CD4-positive, alpha-beta T cell treated with Interleukin-17A for 1 hour (primary cell): ENCODE data around the gene ZG16.
A peak's percentile ranks its signal among the peaks of the same experiment; 100 is the strongest.
"Not testable (repeated sequence)": the region's sequence is repeated elsewhere in the genome, so short reads cannot be mapped to it uniquely, and the experiment has no call there.

ENCODE experiments used
- DNase-seq: peaks from one replicate; pipeline ENCODE4 v3.0.0-alpha.2; 2020

ZG16 gene

DNA sequence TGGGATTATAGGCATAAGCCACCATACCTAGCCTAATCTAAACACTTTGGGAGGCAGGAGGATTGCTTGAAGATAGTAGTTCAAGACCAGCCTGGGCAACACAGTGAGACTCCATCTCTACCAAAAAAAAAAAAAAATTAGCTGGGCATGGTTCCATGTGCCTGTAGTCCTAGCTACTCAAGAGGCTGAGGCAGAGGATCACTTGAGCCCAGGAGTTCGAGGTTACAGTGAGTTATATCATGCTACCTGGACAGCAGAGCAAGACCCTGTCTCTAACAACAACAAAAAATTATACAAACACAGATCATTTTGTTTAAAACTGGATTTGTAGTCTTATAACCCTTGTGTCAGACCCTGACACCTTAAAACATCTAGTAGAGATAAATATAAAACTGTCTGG lies 24.5 kb upstream of the ZG16 start:
- DNase-seq, result no peak

DNA sequence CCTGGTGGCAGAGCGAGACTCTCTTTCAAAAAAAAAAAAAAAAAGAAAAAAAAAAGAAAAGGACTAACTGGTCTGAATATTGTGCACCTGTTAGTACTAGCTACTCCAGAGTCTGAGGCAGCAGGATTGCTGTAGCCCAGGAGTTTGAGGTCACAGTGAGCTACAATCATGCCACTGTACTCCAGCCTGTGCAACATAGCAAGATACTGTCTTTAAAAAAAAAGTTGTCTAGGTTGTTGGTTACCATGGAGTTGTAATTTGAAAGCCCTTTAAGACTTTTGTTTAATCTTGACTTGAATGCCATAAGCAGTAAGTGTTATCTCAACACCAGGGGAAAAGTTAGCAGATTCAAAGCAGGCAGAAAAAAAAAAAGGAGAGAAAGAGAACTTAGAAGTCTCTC lies 21.4 kb upstream of the ZG16 start:
- DNase-seq, result no peak

DNA sequence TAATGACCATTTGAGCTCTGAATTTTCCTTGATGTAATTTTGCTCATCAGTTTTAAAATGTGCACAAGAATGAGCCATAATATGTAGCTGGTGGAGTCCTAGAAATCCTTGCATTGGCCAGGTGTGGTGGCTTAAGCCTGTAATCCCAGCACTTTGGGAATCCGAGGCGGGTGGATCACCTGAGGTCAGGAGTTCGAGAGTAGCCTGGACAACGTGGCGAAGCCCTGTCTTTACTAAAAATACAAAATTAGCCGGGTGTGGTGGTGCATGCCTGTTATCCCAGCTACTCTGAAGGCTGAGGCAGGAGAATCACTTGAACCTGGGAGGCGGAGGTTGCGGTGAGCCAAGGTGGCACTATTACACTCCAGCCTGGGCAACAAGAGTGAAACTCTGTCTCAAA lies 21.0 kb upstream of the ZG16 start:
- not testable (repeated sequence) for DNase-seq

DNA sequence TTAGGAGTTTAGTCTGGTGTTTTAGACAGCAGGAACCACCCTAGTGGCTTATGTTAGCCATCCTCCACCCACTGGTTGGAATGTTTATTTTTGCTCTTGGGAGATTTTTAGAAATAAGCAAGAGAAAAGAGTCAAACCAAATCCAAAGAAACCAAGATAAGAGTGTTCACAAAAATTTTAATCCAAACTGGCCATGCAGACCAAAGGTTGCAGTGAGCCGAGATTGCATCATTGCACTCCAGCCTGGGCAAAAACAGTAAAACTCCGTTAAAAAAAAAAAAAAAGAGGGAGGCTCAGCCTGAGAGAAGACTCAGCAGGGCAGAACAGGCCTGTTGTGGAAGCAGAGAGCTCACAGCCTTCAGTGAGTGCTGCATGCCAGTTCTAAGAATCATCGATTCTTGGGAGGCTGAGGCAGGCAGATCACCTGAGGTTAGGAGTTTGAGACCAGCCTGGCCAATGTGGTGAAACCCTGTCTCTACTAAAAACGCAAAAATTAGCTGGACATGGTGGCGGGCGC lies 20.0 kb upstream of the ZG16 start:
- no peak for DNase-seq

DNA sequence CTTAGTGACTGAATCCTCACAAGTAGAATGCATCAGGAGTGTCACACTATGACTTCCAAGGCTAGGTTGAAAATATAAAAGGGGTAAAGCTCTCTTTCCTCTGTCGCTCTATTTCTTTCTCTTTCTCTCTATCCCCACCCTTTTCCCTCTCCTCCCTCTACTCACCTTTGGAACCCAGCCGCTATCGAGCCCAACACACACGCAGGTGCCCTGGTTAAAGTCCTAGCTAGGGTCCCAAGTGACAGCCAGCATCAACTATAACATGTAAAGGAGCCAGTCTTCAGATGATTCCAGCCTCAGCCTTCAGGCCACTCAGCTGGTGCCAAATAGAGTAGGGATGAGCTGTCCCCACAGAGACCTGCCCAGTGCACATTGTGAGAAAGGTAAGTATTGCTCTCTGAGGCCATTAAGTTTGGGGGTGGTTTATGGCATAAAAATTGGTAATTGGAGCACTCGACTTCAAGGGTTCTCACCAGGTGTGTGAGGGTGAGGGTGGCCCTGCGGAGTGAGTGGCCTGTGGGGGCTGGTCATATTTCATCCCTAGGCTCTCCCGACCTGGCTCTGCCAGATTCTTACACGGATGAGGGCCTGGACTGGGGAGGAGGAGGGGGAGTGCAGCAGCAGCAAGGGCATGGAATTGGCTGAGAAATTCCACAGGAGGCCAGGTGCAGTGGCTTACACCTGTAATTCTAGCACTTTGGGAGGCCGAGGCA lies 17.3 kb upstream of the ZG16 start:
- no peak for DNase-seq

DNA sequence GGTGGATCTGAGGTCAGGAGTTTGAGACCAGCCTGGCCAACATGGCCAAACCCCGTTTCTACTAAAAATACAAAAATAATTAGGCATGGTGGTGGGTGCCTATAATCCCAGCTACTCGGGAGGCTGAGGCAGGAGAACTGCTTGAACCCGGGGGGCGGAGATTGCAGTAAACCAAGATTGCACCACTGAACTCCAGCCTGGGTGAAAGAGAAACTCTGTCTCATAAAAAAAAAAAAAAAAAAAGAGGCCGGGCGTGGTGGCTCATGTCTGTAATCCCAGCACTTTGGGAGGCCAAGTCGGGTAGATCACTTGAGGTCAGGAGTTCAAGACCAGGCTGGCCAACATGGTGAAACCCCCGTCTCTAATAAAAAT lies 16.8 kb upstream of the ZG16 start:
- DNase-seq, result not testable (repeated sequence)

DNA sequence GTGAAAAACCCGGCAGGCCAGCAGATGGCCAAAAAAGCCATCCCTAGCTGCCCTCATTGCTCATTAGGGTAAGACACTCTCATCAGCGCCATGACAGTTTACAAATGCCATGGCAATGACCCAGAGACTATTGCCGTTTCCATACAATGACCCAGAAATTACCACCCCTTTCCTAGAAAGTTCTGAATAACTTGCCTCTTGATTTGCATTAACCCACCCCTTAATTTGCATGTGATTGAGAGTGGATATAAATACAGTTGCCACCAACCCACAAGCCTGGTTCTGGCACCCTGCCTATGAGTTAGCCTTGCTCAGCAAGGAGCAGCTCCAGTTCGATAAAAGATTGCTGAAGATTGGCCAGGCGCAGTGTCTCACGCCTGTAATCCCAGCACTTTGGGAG lies 16.2 kb upstream of the ZG16 start:
- DNase-seq, result no peak

DNA sequence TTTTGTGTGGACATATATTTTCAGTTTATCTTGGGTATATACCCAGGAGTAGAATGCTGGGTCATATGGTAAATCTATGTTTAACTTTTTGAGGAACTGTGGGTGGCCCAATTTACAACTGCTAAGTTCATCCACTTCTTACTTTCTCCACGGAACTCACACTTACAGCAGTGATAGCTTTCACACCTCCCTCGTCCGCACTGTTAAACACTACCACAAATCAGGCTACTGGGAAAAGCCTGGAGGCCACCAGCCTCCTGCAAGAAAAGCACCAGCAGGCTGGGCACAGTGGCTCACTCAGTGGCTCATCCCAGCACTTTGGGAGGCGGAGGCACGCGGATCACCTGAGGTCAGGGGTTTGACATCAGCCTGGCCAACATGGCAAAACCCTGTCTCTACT lies 14.7 kb upstream of the ZG16 start:
- no peak for DNase-seq

DNA sequence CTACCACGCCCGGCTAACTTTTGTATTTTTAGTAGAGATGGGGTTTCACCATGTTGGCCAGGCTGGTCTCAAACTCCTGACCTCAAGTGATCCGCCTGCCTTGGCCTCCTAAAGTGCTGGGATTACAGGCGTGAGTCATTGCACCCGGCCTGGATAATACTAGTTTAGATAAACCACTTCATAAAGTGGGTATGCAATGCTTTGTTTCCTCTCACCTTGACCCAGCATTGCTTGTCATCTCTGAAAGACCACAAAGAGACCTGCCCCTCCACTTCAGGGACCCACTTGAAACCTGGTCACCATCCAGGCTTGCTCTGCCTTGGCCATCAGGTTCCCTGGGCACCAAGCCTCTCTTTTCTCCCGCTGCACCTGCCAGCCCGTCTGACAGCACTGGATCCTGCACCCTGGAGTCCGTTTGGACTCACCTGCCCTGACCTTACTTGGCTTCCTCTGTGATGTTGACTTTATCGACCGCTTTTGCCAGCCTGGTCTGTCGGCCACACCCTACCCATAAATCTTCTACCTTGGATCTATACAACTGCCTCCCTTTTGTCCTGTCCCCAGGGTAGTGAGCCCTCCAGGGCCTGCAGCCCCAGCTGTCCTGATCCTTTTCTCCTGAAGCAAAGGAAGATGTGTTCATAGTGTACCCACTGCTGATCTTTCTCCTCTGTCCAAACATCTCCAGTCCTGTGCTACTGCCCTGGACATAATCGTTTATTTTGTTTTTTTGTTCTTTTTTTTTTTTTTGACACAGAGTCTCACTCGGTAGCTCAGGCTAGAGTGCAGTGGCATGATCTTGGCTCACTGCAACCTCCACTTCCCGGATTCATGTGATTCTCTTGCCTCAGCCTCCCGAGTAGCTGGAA lies 12.7 kb upstream of the ZG16 start:
- no peak for DNase-seq

DNA sequence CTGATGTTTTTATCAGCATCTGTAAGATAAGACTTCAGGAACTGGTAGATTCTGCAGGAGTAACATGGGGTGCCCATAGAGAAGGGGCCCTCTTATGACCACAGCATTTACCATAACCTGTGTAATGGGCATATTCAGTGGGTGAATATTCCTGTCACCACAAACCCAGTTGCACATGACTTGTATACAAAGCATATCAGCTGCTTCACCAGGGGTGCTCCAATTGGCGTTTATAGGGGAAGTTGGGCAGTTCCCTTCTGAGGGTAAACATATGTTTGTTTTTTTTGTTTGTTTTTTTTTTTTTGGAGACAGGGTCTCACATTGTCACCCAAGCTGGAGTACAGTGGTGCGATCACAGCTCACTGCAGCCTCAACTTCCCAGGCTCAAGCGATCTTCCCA lies 11.5 kb upstream of the ZG16 start:
- DNase-seq, result no peak

DNA sequence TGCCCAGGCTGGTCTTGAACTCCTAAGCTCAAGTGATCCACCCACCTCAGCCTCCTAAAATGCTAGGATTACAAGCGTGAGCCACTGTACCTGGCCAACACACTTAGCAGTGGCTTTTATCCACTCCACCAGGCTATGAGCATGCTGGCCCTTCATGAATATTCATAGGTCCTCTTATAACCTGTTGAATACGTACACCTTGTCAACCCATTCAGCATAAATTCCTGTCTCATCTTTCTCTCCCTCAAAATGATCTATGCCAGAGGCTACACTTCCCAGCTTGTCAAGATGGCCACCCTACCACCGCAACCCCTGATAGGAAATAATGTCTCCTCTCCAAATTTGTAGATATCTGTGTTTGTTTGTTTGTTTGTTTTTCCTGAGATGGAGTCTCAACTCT lies 11.0 kb upstream of the ZG16 start:
- no peak for DNase-seq

DNA sequence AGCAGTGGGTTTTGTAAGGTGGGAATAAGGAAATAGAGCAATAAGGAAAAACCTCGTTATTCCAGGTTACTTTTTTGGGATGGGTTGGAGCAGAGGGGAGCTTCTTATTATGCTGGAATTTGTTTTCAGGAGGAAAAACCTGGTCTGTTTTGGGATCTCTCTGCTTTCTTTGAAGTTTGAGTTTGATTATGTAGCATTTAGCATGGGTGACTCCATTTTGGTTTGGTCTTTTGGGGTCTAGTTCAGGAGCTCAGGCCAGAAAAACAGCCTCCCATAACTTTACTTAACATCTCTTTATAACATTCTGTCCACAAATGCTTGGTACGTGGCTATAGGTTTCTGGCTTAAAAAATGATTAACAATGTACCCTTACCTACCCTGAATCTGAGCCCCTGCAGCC lies 8.5 kb upstream of the ZG16 start:
- no peak for DNase-seq

DNA sequence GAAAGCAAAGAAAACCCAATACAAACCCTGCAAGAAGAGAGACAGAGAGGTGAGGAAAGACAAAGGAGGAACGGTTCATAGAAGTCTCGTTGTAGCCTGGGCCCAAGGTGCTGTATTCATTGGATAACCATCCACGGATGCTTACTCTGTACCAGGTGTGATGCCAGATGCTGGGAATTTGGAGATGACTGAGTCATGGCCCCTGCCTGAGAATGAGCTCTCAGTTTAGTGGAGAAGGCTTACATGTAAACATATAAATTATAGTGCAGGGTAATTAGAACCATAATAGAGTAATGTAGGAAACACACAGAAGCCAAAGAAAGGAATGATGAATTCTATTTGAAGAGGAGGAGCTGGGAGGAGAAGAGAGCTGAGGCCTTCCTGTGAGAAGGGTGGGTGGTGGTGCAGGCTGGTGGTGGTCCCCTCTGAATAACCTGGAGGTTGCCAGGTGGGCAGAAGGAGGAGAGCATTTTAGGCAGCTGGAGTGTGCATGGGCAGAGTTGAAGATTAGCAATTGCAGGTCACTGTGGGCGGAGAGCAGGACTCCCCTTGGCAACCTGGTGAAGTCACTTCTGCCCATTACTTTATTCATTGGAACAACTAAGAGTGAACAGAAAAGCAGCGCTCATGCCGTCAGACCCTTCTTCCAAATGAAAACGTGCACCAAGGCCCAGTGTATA lies 7.7 kb upstream of the ZG16 start:
- no peak for DNase-seq

DNA sequence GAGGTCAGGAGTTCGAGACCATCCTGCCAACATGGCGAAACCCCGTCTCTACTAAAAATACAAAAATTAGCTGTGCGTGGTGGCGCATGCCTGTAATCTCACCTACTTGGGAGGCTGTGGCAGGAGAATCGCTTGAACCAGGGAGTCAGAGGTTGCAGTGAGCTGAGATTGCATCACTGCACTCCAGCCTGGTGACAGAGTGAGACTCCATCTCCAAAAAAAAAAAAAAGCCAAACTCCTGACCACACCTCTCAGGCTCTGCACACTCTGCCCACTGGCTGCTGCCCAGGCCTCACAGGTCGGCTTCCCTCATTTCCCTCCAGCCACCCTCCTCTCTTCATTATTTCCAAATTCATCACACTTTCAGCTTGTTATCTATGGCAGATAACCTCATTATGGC lies 5.7 kb upstream of the ZG16 start:
- DNase-seq, result not testable (repeated sequence)

DNA sequence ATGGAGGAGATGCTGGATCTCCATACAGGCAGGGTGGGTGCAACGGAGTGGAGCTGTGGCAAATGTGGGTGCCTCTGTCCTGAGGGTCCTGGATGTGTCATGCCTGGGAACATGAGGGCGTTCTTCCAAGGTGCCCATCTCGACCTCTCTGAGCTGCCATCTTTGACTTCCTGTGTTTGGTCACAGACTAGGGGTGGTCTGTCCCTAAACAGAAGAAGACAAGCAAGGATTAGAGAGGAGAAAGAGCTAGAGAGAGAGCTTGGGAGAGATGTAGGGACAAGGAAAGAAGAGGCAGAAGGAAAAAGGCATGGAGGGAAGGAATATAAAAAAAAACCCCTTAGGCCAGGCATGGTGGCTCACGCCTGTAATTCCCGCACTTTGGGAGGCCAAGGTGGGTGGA lies 3.3 kb upstream of the ZG16 start:
- no peak for DNase-seq

DNA sequence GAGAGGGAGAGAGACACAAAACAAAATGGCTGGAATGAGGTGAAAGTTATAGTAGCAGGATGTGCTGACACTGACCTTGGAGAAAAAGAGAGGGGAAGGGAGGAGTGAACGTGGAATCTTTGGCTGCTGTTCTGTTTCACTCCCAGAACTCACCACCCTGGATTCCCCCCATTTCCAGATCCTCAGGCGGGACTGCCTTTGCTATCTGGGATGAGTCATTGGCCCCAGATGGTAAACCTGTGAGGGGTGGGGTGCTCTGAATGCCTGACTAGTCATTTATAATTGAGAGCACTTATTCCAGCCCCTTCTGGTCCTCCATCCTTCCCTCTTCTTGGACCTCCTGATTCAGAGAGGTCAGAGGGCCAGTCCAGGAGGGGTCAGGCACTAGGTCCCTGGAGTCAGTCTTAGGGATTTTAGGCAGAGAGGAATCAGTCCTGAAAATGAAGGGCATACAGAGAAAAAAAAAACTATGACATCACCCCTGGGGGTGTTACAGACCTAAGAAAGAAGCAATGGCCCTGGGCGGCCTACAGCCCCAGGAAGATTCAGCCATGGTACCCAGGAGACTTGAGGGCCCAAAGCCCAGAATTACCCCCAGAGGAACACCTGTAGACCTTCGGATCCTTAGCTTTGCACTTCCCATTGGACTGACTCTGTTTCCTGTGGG lies 2.2 kb upstream of the ZG16 start:
- DNase-seq, result no peak

DNA sequence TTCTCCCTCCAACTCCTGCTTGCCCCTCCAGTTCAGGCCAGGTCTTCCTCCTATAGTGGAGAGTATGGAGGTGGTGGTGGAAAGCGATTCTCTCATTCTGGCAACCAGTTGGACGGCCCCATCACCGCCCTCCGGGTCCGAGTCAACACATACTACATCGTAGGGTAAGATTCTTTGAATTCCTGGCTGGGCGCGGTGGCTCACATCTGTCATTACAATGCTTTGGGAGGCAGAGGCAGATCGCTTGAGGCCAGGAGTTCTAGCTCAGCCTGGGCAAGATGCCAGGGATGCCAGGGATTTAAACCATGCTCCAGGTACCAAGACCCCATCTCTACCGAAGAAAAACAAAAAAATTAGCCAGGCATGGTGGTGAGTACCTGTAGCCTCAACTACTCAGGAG lies 1.4 kb downstream of the ZG16 start:
- no peak for DNase-seq

DNA sequence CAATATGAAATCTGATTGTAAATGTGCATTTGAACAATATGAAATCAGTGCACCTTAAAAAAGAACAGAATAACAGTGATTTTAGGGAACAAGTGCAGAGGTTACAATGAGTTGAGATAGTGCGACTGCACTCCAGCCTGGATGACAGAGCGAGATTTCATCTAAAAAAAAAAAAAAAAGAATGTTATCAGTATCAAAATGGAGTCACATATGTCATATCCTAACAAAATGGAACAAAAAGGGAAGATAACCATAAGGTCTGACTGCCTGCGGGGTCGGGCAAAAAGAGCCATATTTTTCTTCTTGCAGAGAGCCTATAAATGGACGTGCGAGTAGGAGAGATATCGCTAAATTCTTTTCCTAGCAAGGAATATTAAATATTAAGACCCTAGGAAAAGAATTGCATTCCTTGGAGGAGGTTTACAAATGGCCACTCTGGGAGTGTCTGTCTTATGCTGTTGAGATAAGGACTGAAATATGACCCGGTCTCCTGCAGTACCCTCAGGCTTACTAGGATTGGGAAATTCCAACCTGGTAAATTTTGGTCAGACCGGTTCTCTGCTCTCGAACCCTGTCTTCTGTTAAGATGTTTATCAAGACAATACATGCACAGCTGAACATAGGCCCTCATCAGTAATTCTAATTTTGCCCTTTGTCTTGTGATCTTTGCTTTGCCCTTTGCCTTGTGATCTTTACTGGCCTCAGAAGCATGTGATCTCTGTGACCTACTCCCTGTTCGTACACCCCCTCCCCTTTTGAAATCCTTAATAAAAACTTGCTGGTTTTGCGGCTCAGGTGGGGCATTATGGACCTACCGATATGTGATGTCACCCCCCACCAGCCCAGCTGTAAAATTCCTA lies 5.3 kb downstream of the ZG16 start:
- DNase-seq, result not testable (repeated sequence)

DNA sequence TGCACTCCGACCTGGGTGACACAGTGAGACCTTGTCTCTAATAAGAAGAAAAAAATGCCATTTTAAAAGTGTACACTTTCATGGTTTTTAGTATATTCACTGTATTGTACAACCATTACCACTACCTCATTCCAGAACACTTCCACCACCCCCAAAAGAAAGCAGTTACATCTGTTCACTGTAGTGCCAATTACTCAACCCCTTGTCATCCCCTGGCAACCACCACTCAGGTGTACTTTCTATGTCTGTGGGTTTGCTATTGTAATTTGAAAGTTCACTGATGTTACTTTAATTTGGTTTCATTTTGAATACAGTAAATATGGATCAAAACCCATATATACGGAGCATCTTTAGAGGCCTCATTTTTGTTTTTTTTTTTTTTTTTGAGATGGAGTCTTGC lies 6.1 kb downstream of the ZG16 start:
- peak; percentile 39 for DNase-seq

DNA sequence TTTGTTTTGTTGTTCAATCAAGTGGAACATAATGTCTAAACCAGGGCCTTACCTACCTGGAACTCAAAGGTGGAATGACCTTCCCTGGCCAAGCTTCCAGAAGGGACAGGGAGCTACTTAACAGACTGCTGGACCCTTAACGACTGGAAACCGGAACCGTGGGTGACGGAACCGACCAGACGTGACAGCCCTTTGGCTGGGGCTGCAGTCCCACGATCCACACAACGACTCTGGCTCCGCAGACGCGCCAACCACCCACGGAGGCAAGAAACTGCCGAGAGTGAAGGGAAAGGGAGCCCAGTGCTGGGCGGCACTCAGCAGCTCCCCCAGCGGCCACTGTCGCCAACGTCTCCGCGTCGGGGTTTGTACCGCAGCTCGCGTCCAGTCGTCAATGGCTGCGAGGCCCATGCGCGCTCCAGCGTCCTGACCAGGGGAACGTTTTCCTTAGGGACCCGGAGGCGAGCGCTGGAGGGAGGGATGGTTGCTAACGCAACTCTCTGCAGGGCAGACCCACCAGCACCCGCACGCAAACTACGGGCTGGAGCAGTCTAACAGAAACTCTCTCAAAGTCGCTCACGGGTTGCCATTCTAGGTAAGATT lies 6.9 kb downstream of the ZG16 start:
- peak; percentile 81 for DNase-seq

DNA sequence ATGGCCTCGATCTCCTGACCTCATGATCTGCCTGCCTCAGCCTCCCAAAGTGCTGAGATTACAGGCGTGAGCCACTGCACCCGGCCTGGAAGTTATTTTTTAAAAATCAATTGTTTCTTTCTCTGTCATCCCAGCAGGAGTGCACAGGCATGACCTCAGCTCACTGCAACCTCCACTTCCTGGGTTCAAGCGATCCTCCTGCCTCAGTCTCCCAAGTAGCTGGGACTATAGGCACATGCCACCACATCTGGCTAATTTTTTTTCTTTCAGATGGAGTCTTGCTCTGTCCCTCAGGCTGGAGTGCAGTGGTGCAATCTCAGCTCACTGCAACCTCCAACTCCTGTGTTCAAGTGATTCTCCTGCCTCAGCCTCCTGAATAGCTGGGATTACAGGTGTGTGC lies 9.1 kb downstream of the ZG16 start:
- DNase-seq, result not testable (repeated sequence)

DNA sequence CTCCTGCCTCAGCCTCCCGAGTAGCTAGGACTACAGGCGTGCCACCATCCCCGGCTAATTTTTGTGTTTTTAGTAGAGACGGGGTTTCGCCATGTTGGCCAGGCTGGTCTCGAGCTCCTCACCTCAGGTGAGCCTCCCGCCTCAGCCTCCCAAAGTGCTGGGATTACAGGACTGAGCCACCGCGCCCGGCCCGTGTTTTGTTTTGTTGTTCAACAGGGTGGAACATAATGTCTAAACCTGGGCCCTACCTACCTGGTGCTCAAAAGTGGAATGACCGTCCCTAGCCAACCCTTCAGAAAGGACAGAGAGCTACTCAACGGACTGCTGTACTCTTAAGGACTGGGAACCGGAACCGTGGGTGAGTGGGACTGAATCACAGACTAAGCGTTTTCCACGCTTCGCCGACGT lies 11.7 kb downstream of the ZG16 start:
- DNase-seq, result no peak
